HG03175 (cell line): ENCODE data around the gene GRN.

Experiments
- ATAC-seq: cut with Tn5 transposase; IDR thresholded peaks from one replicate; pipeline ENCODE4 v1.9.1; 2021; ENCODE audit warnings: mild to moderate bottlenecking, moderate library complexity; ENCODE audit not compliant: unreplicated experiment

Gene GRN

GRCh38 chr17:44344939-44345453 is at the start of gene GRN:
Gene GRN (plus strand): TSS chr17:44345302. CDS start chr17:44349165, 3,863 bp downstream.
- peak; percentile 61 for ATAC-seq

GRCh38 chr17:44297975-44298374 is 47.1 kb upstream of the GRN start:
- no peak for ATAC-seq

GRCh38 chr17:44304651-44305050 is 40.5 kb upstream of the GRN start:
- ATAC-seq: no peak

- ATAC-seq: no peak
Measured at GRCh38 chr17:44307387-44308186, 37.5 kb upstream of the GRN start.

- ATAC-seq: no peak
Measured at GRCh38 chr17:44308320-44308818, 36.7 kb upstream of the GRN start, which contains the start of gene RUNDC3A. Gene RUNDC3A (plus strand): TSS chr17:44308601. CDS start chr17:44308833, 232 bp downstream.

GRCh38 chr17:44308865-44309264 is 36.2 kb upstream of the GRN start:
- no peak for ATAC-seq

- no peak for ATAC-seq
Measured at GRCh38 chr17:44309472-44309871, 35.6 kb upstream of the GRN start.

- no peak for ATAC-seq
Measured at GRCh38 chr17:44310188-44310587, 34.9 kb upstream of the GRN start.

GRCh38 chr17:44310609-44311376 is 34.3 kb upstream of the GRN start:
- no peak for ATAC-seq

- ATAC-seq: no peak
Measured at GRCh38 chr17:44311562-44312181, 33.4 kb upstream of the GRN start.

- no peak for ATAC-seq
Measured at GRCh38 chr17:44312396-44313104, 32.6 kb upstream of the GRN start.

- ATAC-seq: no peak
Measured at GRCh38 chr17:44314031-44314430, 31.1 kb upstream of the GRN start.

GRCh38 chr17:44314524-44314868 is 30.6 kb upstream of the GRN start:
- ATAC-seq: no peak

GRCh38 chr17:44314869-44315661 is 30.0 kb upstream of the GRN start:
- ATAC-seq: no peak

GRCh38 chr17:44315760-44316731 is 29.1 kb upstream of the GRN start:
- ATAC-seq: no peak

- no peak for ATAC-seq
Measured at GRCh38 chr17:44317545-44317944, 27.6 kb upstream of the GRN start.

- ATAC-seq: no peak
Measured at GRCh38 chr17:44318077-44318892, 26.8 kb upstream of the GRN start.

- no peak for ATAC-seq
Measured at GRCh38 chr17:44320066-44320465, 25.0 kb upstream of the GRN start.
